Measurements from ENCODE around the gene NLRP5. TPM values are rescaled to one million over a fixed set of nuclear protein-coding genes. Genes with fewer than 3 reads are reported as not detected.

The NLRP5 gene
- total and polyA plus RNA-seq, 2 of the 8 experiments (the other 6 are each of a cell fraction or from before 2014, with no cell fraction given): not detected

DNA sequence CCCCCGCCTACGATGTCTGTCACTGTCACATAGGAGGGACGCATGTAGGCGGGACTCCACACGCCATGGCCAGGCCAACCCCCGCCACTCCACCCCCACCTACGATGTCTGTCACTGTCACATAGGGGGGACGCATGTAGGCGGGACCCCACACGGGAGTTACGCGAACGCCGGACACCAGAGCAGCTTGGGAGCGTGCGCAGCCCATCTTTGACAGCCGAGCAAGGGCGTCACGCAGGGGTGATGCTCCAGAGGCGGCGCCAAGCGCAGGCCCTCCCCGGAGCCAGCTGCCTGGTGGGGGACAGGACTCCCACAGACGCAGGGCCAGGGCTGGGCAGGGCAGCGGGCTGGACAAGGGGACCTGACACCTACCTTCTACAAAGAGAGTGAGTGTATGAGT, 114.5 kb downstream of the NLRP5 start:
- Histone ChIP-seq H2AK5ac (ENCODE audit: low read depth, low read length) (no peak overlapping the region), H4K8ac (ENCODE audit: extremely low read depth, insufficient read depth, low read length) (no peak overlapping the region; the same call in 1 of the 2 replicates), H3K4me3 (ENCODE audit: extremely low read depth in 1 of 4, insufficient read depth in 2 of 4, low read depth in 3 of 4, low read length in 4 of 4) (no peak overlapping the region), H2BK120ac (replicated peaks; ENCODE audit: low read depth, low read length) (no peak overlapping the region), H3K56ac (replicated peaks; ENCODE audit: insufficient read length, low read depth, low read length) (no peak overlapping the region), H3K79me1 (ENCODE audit: low read depth, low read length) (peaks cover 21% of the 10 kb centered on the region), H4K5ac (ENCODE audit: insufficient read length, low read depth, low read length) (no peak overlapping the region), H3K23me2 (ENCODE audit: low read depth, low read length) (no peaks in the 10 kb centered on the region), H3K18ac (ENCODE audit: extremely low read depth, low read length) (no peak overlapping the region), H3K27ac (ENCODE audit: low read depth, low read length) (no peak overlapping the region), H2BK5ac (ENCODE audit: low read depth, low read length) (no peak overlapping the region), H3K9ac (replicated peaks in 1 of 4; ENCODE audit: extremely low read depth in 1 of 4, low read depth in 3 of 4, low read length in 3 of 4) (no peak overlapping the region), H3K14ac (ENCODE audit: insufficient read length) (no peak overlapping the region), H3K4me1 (replicated peaks in 1 of 4; ENCODE audit: control insufficient read depth in 3 of 4, insufficient read depth in 4 of 4, low read length in 3 of 4) (peaks cover 0 to 3% (median 2%) of the 10 kb centered on the region in 4 experiments; a peak in 4 of 7 replicates), H2BK15ac (ENCODE audit: low read length) (no peak overlapping the region), H3K36me3 (ENCODE audit: control insufficient read depth in 2 of 4, insufficient read depth in 4 of 4, low read length in 3 of 4) (peaks cover 2 to 20% (median 7%) of the 10 kb centered on the region in 4 experiments; a peak in 6 of 8 replicates), H3K23ac (ENCODE audit: insufficient read length) (no peak overlapping the region), H3K27me3 (replicated peaks in 1 of 4; ENCODE audit: control insufficient read depth in 3 of 4, extremely low read depth in 1 of 4, insufficient read depth in 3 of 4, low read length in 3 of 4) (no peaks in the 10 kb centered on the region), H3K4ac (replicated peaks; ENCODE audit: insufficient read length, low read depth, low read length) (no peak overlapping the region), H4K91ac (replicated peaks; ENCODE audit: insufficient read length, low read length) (no peak overlapping the region), H4K20me1 (replicated peaks in 1 of 2; ENCODE audit: control insufficient read depth in 1 of 2, insufficient read depth in 2 of 2, low read length in 2 of 2) (peaks cover 27 to 38% of the 10 kb centered on the region in 2 experiments), H3K79me2 (ENCODE audit: control insufficient read depth in 1 of 2, insufficient read depth in 2 of 2, low read length in 2 of 2) (peaks cover 4 to 66% of the 10 kb centered on the region in 2 experiments; a peak in 3 of 4 replicates), H3K9me3 (ENCODE audit: insufficient read depth in 2 of 2, low read depth in 1 of 2, low read length in 1 of 2) (no peaks in the 10 kb centered on the region), H2AFZ (ENCODE audit: low read length) (no peak overlapping the region), H2BK12ac (ENCODE audit: low read depth, low read length) (no peak overlapping the region), H2BK20ac (ENCODE audit: low read length) (no peak overlapping the region), H3K4me2 (ENCODE audit: insufficient read depth in 1 of 2, low read depth in 2 of 2, low read length in 2 of 2) (no peak overlapping the region)
- 83% methylated on average over 24 of the region's 25 CpGs; no CpG with 5 or more reads in 1 of the 2 experiments for WGBS, 2 experiments (ENCODE audit: extremely low coverage in 1 of 2, insufficient coverage in 1 of 2, insufficient read length in 1 of 2, insufficient replicate concordance in 2 of 2, low coverage in 1 of 2, low lambda C conversion rate in 2 of 2, missing lambda C conversion rate in 1 of 2)
- TF ChIP-seq SIX5 (IDR thresholded peaks at IDR 0.05; ENCODE audit: low read depth, low read length): no peak
- TF ChIP-seq, protein P1, sequence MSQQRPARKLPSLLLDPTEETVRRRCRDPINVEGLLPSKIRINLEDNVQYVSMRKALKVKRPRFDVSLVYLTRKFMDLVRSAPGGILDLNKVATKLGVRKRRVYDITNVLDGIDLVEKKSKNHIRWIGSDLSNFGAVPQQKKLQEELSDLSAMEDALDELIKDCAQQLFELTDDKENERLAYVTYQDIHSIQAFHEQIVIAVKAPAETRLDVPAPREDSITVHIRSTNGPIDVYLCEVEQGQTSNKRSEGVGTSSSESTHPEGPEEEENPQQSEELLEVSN (IDR thresholded peaks at IDR 0.05): no peak
- no peak for TF ChIP-seq POLR2AphosphoS5 (IDR thresholded peaks at IDR 0.05; ENCODE audit: low read depth, low read length)
- no peak for TF ChIP-seq CHD1 (IDR thresholded peaks at IDR 0.05; ENCODE audit: low read depth, low read length)
- no peak for TF ChIP-seq POU5F1 (IDR thresholded peaks at IDR 0.05; ENCODE audit: low read depth, low read length)
- TF ChIP-seq ASH2L (IDR thresholded peaks at IDR 0.05; ENCODE audit: low read length): no peak
- ChIA-PET POLR2A (ENCODE audit: partially characterized antibody) (interaction anchor here (0.7 kb wide), 1 partner anchor 33 kb away, joined by 3 read pairs; no protein-coding TSS in a partner anchor), CTCF (ENCODE audit: partially characterized antibody) (interaction anchor here (3.3 kb wide), 1 partner anchor 54 kb away, joined by 14 read pairs; no protein-coding TSS in a partner anchor)
- no peak for FAIRE-seq
- no peak for DNase-seq (ENCODE audit: low read depth in 1 of 2, low spot score in 2 of 2)
